Measurements from ENCODE around the gene ZFYVE9.
"Not testable (repeated sequence)": the region's sequence is repeated elsewhere in the genome, so short reads cannot be mapped to it uniquely, and the experiment has no call there.

The ZFYVE9 gene

GRCh38 chr1:52368383-52369172 is 226.7 kb downstream of the ZFYVE9 start:
- peak; percentile 16; the same call in 1 of the 2 replicates for TF ChIP-seq CTCF (IDR thresholded peaks at IDR 0.05; ENCODE audit: borderline replicate concordance, insufficient read depth, low read depth, low read length)
- H3K4me3 ChIP-seq (ENCODE audit: low read depth, low read length), result peak overlapping the region; percentile 54

- H3K4me3 ChIP-seq (ENCODE audit: low read depth, low read length), result not testable (repeated sequence)
Measured at GRCh38 chr1:52369851-52370250, 228.0 kb downstream of the ZFYVE9 start.

GRCh38 chr1:52385376-52385775 is 243.5 kb downstream of the ZFYVE9 start:
- TF ChIP-seq CTCF (IDR thresholded peaks at IDR 0.05; ENCODE audit: borderline replicate concordance, insufficient read depth, low read depth, low read length), result no peak
- no peak overlapping the region for H3K4me3 ChIP-seq (ENCODE audit: low read depth, low read length)

- no peak for TF ChIP-seq CTCF (IDR thresholded peaks at IDR 0.05; ENCODE audit: borderline replicate concordance, insufficient read depth, low read depth, low read length)
- H3K4me3 ChIP-seq (ENCODE audit: low read depth, low read length), result no peak overlapping the region
Measured at GRCh38 chr1:52386458-52386857, 244.6 kb downstream of the ZFYVE9 start.

- H3K4me3 ChIP-seq (ENCODE audit: low read depth, low read length), result no peak overlapping the region
- no peak for TF ChIP-seq CTCF (IDR thresholded peaks at IDR 0.05; ENCODE audit: borderline replicate concordance, insufficient read depth, low read depth, low read length)
Measured at GRCh38 chr1:52393174-52393573, 251.3 kb downstream of the ZFYVE9 start.

All from GM12875 (cell line).